Measurements from ENCODE around the gene ULBP1.
"Not testable (repeated sequence)": the region's sequence is repeated elsewhere in the genome, so short reads cannot be mapped to it uniquely, and the experiment has no call there.

Gene ULBP1

DNA sequence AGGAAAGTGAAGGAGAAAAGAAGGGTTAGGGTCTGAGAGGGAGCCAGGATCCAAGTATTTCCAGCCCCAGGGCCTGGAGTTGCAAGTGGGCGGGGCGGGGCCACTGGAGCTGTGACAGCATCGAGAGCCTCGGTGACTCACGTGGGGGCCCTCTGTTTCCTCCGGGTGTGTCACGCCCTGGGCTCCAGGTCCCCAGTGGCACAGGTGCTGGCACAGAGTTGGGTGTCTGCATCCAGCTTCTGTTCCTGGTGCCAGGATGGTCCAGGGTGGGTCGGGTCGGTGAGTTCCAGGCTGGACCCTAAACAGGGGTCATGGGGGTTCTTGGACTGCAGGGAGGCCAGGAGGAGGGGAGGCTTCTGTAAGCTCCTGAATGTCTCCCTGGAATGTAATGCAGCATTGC lies 44.8 kb downstream of the ULBP1 start:
- no peak for DNase-seq

DNA sequence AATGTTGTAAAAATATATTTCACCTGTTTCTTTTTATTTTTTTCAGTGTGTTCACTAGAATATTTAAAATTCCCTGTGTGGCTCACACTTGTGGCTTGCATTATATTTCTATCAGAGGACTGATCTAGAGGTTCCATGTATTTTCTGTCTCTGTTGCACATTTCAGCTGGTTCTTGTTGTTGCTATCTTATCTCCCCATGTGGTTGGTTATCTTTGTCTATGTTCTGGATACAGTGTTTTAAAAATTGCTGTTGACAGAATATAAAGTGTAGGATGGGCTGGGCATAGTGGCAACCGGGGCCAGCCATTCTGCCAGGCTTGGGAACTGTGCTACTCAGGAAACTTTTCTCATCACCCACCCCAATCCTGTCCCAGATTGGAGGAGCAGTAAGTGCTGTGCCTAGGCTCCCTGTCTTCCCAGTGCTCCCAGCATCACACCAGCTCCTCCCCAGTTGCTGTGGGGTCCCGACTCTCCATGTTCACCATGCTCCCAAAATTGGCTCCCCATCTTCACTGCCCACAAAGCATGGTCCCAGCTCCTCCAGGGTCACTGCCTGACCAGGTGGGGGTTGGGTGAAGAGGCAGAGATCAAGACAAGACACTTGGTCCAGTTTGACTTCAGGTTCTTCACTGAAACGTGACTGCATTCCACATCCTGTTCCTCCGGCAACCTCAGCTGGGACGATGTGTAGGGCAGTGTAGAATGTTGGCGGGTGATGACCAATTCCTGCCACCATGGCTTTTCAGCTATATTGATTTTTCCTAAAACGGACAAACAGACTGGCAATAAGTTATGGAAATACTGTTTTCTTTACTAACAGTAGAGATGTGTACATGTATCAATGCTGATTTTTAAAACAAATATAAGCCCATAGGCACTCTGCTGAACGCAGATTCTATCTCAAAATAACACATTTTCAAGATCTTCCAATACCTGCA lies 49.4 kb downstream of the ULBP1 start:
- not testable (repeated sequence) for DNase-seq

DNA sequence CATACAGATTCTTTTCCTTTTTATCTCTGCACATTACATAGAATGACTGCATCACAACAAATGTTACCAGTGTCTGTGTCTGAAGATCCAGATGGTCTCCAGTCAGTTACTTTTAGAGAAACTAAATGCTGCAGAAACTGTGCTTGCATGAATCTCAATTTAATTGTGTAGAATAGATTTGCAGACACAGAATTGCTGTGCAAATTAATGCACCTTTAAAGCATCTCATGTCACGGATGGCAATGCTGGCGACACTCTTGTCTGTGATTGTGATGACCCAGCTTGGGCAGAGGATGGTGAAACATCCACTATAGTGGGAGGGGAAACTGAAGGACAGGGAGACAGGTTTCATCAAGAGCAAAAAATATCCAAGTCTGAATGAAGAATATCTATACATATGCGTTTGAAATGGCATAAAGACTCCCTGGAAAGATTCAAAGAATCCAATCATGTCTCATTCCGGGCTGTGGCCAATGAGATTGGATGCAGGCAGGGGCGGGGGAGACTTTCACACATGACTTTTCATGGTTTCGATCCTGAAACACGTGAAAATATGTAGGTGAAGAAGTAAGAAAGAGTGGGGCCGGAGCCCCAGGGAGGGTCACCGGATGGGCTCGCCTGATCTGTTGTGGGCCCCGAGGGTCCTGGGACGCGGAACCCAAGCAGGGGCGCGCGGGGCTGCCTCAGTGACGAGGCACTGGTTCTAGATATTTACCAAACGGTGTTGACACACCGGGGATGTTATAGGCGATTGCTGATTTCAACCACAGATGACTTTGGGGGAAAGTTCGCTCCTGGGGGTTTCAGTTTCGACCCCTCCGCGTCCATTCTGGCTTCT lies 50.3 kb downstream of the ULBP1 start:
- not testable (repeated sequence) for DNase-seq

- DNase-seq = not testable (repeated sequence)
Measured at GRCh38 chr6:150014623-150015280, 51.0 kb downstream of the ULBP1 start.

DNA sequence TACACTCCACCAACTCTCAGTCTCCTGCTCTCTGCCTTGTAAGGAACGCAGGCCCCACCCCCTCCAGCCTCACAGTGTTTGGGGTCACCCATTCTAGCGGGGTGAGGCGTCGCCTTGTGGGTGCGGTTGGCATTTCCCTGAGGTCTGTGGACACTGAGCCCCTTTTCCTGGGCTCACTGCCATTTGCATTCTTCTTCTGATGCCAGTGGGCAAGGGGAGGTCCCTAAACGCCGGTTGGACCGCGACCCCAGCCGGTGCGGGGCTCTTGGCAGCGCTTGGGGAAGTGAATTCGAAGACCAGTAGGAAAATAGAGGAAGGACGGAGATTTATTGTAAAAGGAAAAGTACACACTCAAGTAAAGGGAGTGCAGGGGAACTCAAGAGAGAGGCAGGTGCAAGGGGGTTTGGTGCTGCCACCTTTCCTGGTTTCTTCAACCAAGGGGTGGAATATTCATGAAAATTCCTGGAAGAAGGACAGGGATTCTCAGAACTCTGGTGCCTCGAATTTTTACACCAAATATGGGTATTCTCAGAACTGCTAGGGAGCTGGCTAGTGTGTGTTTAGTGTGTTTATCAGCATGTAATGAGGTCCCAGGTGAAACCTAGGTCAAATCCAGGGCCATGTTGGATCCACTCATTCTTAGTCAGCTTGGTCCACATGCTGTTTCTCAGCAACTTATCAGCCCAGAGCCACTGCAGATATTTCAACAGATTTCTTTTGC lies 51.7 kb downstream of the ULBP1 start:
- DNase-seq = not testable (repeated sequence)

GRCh38 chr6:150016324-150017185 lies 52.8 kb downstream of the ULBP1 start:
- DNase-seq = peak; percentile 29

DNA sequence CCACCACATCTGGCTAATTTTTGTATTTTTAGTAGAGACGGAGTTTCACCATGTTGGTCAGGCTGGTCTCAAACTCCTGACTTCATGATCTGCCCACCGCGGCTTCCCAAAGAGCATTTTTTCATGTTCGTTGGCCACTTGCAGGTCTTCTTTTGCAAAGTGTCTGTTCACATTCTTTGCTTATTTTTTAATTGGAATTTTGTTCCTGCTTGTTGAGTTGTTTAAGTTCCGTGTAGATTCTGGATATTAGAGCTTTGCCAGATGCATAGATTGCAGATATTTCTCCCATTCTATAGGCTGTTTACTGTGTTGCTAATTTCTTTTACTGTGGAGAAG lies 53.4 kb downstream of the ULBP1 start:
- DNase-seq = not testable (repeated sequence)

GRCh38 chr6:150018846-150019580 lies 55.3 kb downstream of the ULBP1 start:
- DNase-seq = no peak

- DNase-seq = not testable (repeated sequence)
Measured at GRCh38 chr6:150021870-150022269, 58.1 kb downstream of the ULBP1 start.

All from MV-4-11 (cell line).